ENCODE results near the gene ATP2A1. TPM values are rescaled to one million over a fixed set of nuclear protein-coding genes. Genes with fewer than 3 reads are reported as not detected.

The ATP2A1 gene
- total and polyA plus RNA-seq, 2 of the 13 experiments (the other 11 are each of a cell fraction or from before 2014, with no cell fraction given): 3.2 to 12.5 TPM

DNA sequence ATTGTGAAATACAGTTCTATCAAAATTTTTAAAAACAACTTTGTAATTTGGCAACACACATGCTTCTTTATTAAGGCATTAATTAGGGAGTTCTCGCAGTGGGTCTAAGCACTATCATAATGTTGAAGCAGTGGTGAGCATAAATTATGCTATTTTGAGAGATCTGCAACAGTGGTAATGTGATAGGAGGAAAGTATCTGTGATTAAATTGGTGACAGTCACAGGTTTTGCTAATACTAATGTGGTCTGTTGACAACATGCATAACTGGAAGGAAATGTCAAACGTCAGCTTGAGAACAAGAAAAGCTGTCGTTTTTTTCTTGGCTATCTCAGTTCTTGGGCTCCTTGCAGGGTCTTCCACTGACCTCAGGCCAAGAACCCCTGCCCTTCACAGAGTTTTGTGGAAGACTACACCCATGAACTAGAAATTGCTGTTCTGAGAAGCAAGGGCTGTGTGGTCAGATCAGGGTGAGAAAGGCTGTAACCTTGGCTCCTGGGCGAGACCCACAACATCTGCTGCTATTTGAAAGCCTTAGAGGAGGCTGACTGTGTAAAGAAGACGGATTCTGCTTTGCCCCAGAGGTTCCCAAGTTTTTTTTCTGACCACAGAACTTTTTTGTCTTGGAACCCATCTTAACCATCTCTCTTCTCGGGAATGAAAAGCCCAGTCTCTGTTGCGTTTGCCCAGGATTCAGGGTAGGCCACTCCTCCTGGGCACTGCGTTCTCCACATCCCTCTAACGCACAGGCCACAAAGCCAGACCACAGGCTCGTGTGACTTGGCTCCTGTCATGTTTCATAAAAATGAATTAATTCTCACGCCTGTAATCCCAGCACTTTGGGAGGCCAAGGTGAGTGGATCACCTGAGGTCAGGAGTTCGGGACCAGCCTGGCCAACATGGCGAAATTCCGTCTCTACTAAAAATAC lies 13.9 kb downstream of the ATP2A1 start (continued):
- TF ChIP-seq SCMH1 (CRISPR knock-in tag; IDR thresholded peaks at IDR 0.05; ENCODE audit: borderline replicate concordance) (no peak), CEBPB (IDR thresholded peaks at IDR 0.05; ENCODE audit: borderline replicate concordance, low read depth, low read length) (0 out of 2 replicates have a peak, but pooled peaks have one; percentile 18)

DNA sequence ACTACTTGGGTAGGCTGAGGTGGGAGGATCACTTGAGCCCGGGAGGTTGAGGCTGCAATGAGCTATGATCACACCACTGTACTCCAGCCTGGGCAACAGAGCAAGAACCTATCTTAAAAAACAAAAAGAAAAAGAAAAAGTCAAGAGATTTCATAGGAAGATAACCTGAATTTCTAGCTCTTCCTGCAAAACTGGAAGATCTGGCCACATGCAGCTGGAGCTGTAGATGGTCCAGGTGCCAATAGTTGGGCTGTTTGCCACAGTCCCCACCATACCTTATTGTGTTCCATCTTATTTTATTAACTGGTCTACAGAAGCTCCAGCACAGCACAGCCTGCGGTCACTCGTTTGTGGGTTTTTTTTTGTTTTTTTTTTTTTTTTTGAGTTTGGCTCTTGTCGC lies 15.0 kb downstream of the ATP2A1 start:
- no peak for FAIRE-seq
- Histone ChIP-seq H4K20me1 (ENCODE audit: insufficient read depth, low read length) (no peaks in the 10 kb centered on the region), H3K27ac (ENCODE audit: extremely low read length, insufficient read depth, low read length) (no peak overlapping the region), H3K36me3 (replicated peaks in 1 of 2; ENCODE audit: control insufficient read depth in 1 of 2, insufficient read depth in 2 of 2, low read length in 2 of 2) (peaks cover 19 to 28% of the 10 kb centered on the region in 2 experiments), H3K9ac (ENCODE audit: insufficient read depth, low read depth, low read length) (no peak overlapping the region), H3K4me1 (ENCODE audit: insufficient read depth, low read length) (peaks cover 26% of the 10 kb centered on the region), H2AFZ (ENCODE audit: low read length) (no peak overlapping the region), H3K4me3 (replicated peaks in 1 of 3; ENCODE audit: insufficient read depth in 1 of 3, low read depth in 2 of 3, low read length in 3 of 3) (no peak overlapping the region), H3K9me3 (ENCODE audit: low read length) (no peaks in the 10 kb centered on the region), H3K4me2 (ENCODE audit: low read depth, low read length) (no peak overlapping the region), H3K27me3 (ENCODE audit: control insufficient read depth in 1 of 2, insufficient read depth in 2 of 2, low read length in 2 of 2) (no peaks in the 10 kb centered on the region), H3K79me2 (ENCODE audit: insufficient read depth, low read length) (no peaks in the 10 kb centered on the region)
- no TSS peak for BruUV-seq (replicated peaks)
- intact Hi-C loops (cut with micrococcal nuclease; ENCODE audit: unreplicated experiment): no loop called here
- no peak for ATAC-seq
- DNase-seq (ENCODE audit: low spot score): no peak
- ChIA-PET CTCF (ENCODE audit: low intra/inter-chr PET ratio, low total read pairs) (no interaction called here), POLR2A (interaction anchor here (0.9 kb wide), 1 partner anchor 29 kb away, joined by 3 read pairs; no protein-coding TSS in a partner anchor)
- in situ Hi-C loops (cut with HindIII; ENCODE audit: extremely low pct_ligation_motif_present, low pct_unique_long_range_greater_than_20kb): no loop called here
- 95% methylated on average over 4 of the region's 4 CpGs for WGBS (ENCODE audit: low lambda C conversion rate)
- TF ChIP-seq NCOA2 (CRISPR knock-in tag; IDR thresholded peaks at IDR 0.05) (no peak), PHF8 (CRISPR knock-in tag; IDR thresholded peaks at IDR 0.05) (no peak), ZNF143 (CRISPR knock-in tag; IDR thresholded peaks at IDR 0.05) (no peak), SP4 (CRISPR knock-in tag; IDR thresholded peaks at IDR 0.05) (no peak), SSRP1 (CRISPR knock-in tag; IDR thresholded peaks at IDR 0.05) (no peak), SOX6 (IDR thresholded peaks at IDR 0.05) (no peak), SOX6 (CRISPR knock-in tag; IDR thresholded peaks at IDR 0.05) (no peak)
- TF ChIP-seq, protein P1, sequence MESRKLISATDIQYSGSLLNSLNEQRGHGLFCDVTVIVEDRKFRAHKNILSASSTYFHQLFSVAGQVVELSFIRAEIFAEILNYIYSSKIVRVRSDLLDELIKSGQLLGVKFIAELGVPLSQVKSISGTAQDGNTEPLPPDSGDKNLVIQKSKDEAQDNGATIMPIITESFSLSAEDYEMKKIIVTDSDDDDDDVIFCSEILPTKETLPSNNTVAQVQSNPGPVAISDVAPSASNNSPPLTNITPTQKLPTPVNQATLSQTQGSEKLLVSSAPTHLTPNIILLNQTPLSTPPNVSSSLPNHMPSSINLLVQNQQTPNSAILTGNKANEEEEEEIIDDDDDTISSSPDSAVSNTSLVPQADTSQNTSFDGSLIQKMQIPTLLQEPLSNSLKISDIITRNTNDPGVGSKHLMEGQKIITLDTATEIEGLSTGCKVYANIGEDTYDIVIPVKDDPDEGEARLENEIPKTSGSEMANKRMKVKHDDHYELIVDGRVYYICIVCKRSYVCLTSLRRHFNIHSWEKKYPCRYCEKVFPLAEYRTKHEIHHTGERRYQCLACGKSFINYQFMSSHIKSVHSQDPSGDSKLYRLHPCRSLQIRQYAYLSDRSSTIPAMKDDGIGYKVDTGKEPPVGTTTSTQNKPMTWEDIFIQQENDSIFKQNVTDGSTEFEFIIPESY (CRISPR knock-in tag; IDR thresholded peaks at IDR 0.05): no peak
- TF ChIP-seq, protein P2, sequence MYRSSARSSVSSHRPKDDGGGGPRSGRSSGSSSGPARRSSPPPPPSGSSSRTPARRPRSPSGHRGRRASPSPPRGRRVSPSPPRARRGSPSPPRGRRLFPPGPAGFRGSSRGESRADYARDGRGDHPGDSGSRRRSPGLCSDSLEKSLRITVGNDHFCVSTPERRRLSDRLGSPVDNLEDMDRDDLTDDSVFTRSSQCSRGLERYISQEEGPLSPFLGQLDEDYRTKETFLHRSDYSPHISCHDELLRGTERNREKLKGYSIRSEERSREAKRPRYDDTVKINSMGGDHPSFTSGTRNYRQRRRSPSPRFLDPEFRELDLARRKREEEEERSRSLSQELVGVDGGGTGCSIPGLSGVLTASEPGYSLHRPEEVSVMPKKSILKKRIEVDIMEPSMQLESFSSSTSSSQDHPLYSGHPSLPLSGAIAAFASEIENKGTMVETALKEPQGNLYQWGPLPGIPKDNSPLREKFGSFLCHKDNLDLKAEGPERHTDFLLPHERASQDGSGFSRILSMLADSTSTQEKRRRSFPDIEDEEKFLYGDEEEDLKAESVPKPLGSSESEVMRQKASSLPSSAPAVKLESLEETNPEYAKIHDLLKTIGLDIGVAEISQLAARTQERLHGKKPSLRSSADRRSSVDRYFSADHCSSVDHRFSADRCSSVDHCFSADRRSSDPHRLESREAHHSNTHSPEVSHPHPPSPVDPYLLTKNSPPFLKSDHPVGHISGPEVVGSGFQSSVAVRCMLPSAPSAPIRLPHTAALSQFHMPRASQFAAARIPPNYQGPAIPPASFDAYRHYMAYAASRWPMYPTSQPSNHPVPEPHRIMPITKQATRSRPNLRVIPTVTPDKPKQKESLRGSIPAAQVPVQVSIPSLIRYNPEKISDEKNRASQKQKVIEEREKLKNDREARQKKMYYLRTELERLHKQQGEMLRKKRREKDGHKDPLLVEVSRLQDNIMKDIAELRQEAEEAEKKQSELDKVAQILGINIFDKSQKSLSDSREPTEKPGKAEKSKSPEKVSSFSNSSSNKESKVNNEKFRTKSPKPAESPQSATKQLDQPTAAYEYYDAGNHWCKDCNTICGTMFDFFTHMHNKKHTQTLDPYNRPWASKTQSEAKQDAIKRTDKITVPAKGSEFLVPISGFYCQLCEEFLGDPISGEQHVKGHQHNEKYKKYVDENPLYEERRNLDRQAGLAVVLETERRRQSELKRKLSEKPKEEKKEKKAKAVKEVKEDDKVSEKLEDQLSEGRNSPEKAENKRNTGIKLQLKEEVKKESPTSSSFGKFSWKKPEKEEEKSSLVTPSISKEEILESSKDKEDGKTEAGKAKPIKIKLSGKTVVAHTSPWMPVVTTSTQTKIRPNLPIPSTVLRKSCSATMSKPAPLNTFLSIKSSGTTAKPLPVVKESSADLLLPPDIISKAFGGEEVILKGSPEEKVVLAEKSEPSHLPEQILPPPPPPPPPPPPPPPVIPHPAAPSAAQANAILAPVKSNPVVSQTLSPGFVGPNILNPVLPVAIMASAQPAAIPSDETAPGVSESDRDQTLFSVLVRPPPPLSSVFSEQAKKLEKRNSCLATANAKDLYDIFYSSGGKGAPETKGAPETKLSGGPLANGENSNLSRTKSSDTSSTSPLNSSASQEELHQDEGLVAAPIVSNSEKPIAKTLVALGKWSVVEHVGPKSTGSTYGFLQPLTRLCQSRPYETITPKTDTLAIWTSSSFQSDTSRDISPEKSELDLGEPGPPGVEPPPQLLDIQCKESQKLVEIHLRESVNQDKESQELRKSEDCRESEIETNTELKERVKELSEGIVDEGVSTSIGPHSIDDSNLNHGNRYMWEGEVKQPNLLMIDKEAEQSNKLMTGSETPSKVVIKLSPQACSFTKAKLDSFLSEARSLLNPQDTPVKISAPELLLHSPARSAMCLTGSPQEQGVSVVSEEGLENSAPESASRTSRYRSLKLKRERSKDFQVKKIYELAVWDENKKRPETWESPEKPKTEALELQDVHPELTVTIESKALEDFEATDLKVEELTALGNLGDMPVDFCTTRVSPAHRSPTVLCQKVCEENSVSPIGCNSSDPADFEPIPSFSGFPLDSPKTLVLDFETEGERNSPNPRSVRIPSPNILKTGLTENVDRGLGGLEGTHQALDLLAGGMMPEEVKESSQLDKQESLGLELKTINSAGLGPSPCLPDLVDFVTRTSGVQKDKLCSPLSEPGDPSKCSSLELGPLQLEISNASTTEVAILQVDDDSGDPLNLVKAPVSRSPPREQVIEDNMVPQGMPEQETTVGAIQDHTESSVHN (CRISPR knock-in tag; IDR thresholded peaks at IDR 0.05): no peak

Data from HepG2 (cell line).